Lower lobe of right lung (tissue), 2 donors: ENCODE data around the gene RB1. TPM values are rescaled to one million over a fixed set of nuclear protein-coding genes. Genes with fewer than 3 reads are reported as not detected.

ENCODE experiments used
- ATAC-seq, 2 donors: fragments of 200-7000 bp; cut with Tn5 transposase; one replicate each; pipeline ENCODE4 v1.9.1; 2020 to 2022; ENCODE audit warnings: mild to moderate bottlenecking in 2 of 2, moderate library complexity in 2 of 2
- DNase-seq: peaks from one replicate; pipeline ENCODE4 v3.0.0-alpha.2; 2020
- H3K27ac ChIP-seq: fragments of 200-600 bp; one replicate; pipeline ENCODE4 v1.8.0; 2022
- H3K27me3 ChIP-seq: fragments of 200-600 bp; one replicate; pipeline ENCODE4 v1.8.0; 2022; ENCODE audit warnings: low read depth
- H3K36me3 ChIP-seq: fragments of 200-600 bp; one replicate; pipeline ENCODE4 v1.8.0; 2022; ENCODE audit warnings: mild to moderate bottlenecking
- H3K4me1 ChIP-seq: fragments of 200-600 bp; one replicate; pipeline ENCODE4 v1.8.0; 2022
- H3K4me3 ChIP-seq: fragments of 200-600 bp; one replicate; pipeline ENCODE4 v1.8.0; 2022; ENCODE audit warnings: mild to moderate bottlenecking
- H3K9me3 ChIP-seq: fragments of 200-600 bp; one replicate; pipeline ENCODE4 v1.8.0; 2022
- CTCF ChIP-seq: fragments of 200-600 bp; IDR thresholded peaks from one replicate; pipeline ENCODE4 v1.8.0; 2022; ENCODE audit warnings: antibody characterized with exemption, mild to moderate bottlenecking
- intact Hi-C: fragments of 100-400 bp; cut with DNase I; formaldehyde crosslinking; loops from one replicate; pipeline ENCODE4 v1.11.0; 2022
- total RNA-seq: library from RNA; stranded (reverse); fragmentation: NEBNext Ultra II Directional; extraction: Animal tissue kit (Norgen Biotek cat#: 25700); gene quantifications from one replicate; pipeline ENCODE4 v1.2.1, GENCODE V29; 2021
- donor health status: DM: no; HTN: yes; CAD: no; lungs with severe emphysema.

RB1 gene
- total RNA-seq, 1 donor from 2014 or later = 38.1 TPM

- no peak for TF ChIP-seq CTCF
- Histone ChIP-seq H3K4me3 (no peak overlapping the region), H3K27me3 (no peaks in the 10 kb centered on the region), H3K36me3 (peaks cover 7% of the 10 kb centered on the region), H3K4me1 (peaks cover 38% of the 10 kb centered on the region), H3K27ac (no peak overlapping the region), H3K9me3 (no peaks in the 10 kb centered on the region)
- no peak for ATAC-seq
- intact Hi-C loops = no loop called here
- DNase-seq = no peak
Observed at GRCh38 chr13:48494874-48495273, 191.3 kb downstream of the RB1 start.

GRCh38 chr13:48496271-48497161 lies 193.0 kb downstream of the RB1 start:
- no peak for TF ChIP-seq CTCF
- Histone ChIP-seq H3K4me3 (no peak overlapping the region), H3K9me3 (no peaks in the 10 kb centered on the region), H3K27me3 (no peaks in the 10 kb centered on the region), H3K4me1 (peaks cover 24% of the 10 kb centered on the region), H3K27ac (no peak overlapping the region), H3K36me3 (peaks cover 5% of the 10 kb centered on the region)
- DNase-seq (no peak), ATAC-seq (no peak)
- intact Hi-C loops = no loop called here

GRCh38 chr13:48497669-48498068 lies 194.1 kb downstream of the RB1 start:
- no peak for TF ChIP-seq CTCF
- intact Hi-C loops = no loop called here
- DNase-seq (no peak), ATAC-seq (no peak)
- no peak overlapping the region for H3K27ac ChIP-seq
- no peaks in the 10 kb centered on the region for H3K27me3 ChIP-seq
- H3K4me3 ChIP-seq = no peak overlapping the region
- H3K36me3 ChIP-seq = peaks cover 5% of the 10 kb centered on the region
- peaks cover 17% of the 10 kb centered on the region for H3K4me1 ChIP-seq
- H3K9me3 ChIP-seq = no peaks in the 10 kb centered on the region

GRCh38 chr13:48500652-48501197 lies 197.2 kb downstream of the RB1 start:
- Histone ChIP-seq H3K9me3 (no peaks in the 10 kb centered on the region), H3K4me3 (no peak overlapping the region), H3K27me3 (no peaks in the 10 kb centered on the region), H3K4me1 (peaks cover 12% of the 10 kb centered on the region), H3K36me3 (peaks cover 5% of the 10 kb centered on the region), H3K27ac (peak overlapping the region; percentile 20)
- intact Hi-C loops = no loop called here
- DNase-seq = no peak
- no peak for TF ChIP-seq CTCF
- peak; percentile 89 to 93 for ATAC-seq

- H3K4me3 ChIP-seq = no peak overlapping the region
- TF ChIP-seq CTCF = no peak
- no peak for ATAC-seq
- H3K9me3 ChIP-seq = no peaks in the 10 kb centered on the region
- H3K27ac ChIP-seq = no peak overlapping the region
- no peak for DNase-seq
- peaks cover 5% of the 10 kb centered on the region for H3K36me3 ChIP-seq
- peaks cover 22% of the 10 kb centered on the region for H3K4me1 ChIP-seq
- intact Hi-C loops = no loop called here
- H3K27me3 ChIP-seq = no peaks in the 10 kb centered on the region
Observed at GRCh38 chr13:48501705-48502104, 198.2 kb downstream of the RB1 start.
